HG03175 (cell line): ENCODE data around the gene NHS.

Experiments used
- ATAC-seq: cut with Tn5 transposase; IDR thresholded peaks from one replicate; pipeline ENCODE4 v1.9.1; 2021; ENCODE audit warnings: mild to moderate bottlenecking, moderate library complexity; ENCODE audit not compliant: unreplicated experiment

NHS gene

DNA sequence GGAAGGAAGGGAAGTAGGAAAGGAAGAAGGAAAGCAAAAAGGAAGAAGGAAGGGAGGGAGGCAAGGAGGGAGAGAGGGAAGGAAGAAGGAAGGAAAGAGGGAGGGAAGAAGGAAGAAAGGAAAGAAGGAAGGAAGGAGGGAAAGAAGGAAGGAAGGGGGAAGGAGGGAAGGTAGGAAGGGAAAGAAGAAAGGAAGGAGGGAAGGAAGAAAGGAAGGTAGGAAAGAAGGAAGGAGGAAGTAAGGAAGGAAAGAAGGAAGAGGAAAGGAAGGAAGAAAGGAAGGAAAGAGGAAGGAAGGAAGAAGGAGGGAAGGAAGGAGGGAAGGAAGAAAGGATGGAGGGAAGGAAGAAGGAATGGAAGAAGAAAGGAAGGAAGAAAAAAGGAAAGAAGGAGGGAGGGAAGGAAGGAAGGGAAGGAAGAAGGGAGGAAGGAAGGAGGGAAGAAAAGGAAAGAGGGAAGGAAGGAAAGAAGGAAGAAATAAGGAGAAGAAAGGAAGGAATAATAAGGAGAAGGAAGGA lies 343.7 kb downstream of the NHS start:
- ATAC-seq = no peak

DNA sequence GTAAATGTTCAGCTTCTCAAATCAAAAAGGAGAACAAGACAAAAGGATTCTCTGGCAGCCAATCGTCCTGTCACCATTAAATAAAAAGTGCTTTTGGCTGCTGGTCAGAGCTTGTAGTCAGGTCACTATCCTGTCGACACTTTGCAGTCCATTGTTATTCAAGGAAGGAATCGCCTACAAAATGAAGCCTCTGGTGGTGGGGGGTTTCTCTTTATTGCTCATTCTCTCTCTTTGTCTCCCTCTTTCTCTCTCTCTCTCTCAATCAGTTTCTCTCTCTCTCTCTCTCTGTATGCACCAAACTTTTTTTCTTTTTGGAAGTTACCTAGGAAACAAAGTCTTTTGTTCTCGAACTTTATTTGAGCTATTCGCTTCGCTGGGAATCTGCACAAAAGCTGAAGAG lies 344.7 kb downstream of the NHS start:
- ATAC-seq = no peak

- ATAC-seq = no peak
Observed at GRCh38 chrX:17721715-17722114, 346.7 kb downstream of the NHS start.

- ATAC-seq = no peak
Observed at GRCh38 chrX:17725181-17725580, 350.2 kb downstream of the NHS start.

DNA sequence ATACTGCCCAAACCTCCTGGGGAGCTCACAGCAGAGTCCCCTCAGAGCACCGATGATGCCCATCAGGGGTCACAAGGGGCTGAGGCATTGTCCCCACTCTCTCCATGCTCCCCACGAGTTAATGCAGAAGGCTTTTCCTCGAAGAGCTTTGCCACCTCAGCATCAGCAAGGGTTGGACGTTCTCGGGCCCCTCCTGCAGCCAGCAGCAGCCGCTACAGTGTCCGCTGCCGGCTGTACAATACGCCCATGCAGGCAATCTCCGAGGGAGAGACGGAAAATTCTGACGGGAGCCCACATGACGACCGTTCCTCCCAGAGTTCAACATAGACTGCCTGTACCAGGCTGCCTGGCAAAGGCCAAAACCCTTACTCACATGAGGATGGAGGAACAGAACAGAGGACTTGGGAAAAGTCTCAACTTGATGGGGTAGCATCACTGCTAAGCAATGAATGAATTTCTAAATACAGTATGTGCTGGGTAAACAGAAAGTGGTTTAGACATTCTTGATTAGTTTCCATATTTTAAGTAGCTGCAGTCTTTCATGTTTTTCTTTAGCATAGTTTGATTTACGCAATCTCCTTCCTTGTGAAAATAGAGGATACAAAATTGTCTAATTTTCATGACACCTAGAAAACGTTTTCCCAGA lies 357.3 kb downstream of the NHS start:
- ATAC-seq = no peak

- ATAC-seq = no peak
Observed at GRCh38 chrX:17735406-17735805, 360.4 kb downstream of the NHS start.

DNA sequence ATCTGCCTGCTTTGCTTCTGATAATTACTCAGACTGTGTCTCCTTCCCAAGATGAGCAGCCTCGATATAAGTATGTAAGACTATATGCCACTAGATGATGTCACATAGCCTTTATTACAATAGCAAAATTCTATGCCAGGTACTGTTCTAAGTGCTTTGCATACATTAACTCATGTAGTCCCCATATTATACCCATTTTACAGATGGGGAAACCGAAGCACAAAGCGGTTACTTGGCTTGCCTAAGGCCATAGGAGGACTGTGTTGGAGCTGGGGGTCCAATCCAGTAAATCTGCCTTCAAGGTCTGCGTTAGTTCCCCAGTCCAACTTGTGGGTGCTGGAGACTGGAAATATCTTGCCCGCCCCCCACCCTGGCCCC lies 361.5 kb downstream of the NHS start:
- ATAC-seq = no peak

GRCh38 chrX:17736856-17737709 lies 362.1 kb downstream of the NHS start, which contains the start of gene SCML1:
Gene SCML1, plus strand, starts transcription at chrX:17737493. Its CDS starts 6,694 bp downstream, at chrX:17744187.
- peak; percentile 69 for ATAC-seq

GRCh38 chrX:17737710-17737985 lies 362.6 kb downstream of the NHS start:
- peak; percentile 2 for ATAC-seq

- ATAC-seq = no peak
Observed at GRCh38 chrX:17737986-17738713, 363.1 kb downstream of the NHS start.

GRCh38 chrX:17738737-17739535 lies 363.9 kb downstream of the NHS start:
- ATAC-seq = no peak

DNA sequence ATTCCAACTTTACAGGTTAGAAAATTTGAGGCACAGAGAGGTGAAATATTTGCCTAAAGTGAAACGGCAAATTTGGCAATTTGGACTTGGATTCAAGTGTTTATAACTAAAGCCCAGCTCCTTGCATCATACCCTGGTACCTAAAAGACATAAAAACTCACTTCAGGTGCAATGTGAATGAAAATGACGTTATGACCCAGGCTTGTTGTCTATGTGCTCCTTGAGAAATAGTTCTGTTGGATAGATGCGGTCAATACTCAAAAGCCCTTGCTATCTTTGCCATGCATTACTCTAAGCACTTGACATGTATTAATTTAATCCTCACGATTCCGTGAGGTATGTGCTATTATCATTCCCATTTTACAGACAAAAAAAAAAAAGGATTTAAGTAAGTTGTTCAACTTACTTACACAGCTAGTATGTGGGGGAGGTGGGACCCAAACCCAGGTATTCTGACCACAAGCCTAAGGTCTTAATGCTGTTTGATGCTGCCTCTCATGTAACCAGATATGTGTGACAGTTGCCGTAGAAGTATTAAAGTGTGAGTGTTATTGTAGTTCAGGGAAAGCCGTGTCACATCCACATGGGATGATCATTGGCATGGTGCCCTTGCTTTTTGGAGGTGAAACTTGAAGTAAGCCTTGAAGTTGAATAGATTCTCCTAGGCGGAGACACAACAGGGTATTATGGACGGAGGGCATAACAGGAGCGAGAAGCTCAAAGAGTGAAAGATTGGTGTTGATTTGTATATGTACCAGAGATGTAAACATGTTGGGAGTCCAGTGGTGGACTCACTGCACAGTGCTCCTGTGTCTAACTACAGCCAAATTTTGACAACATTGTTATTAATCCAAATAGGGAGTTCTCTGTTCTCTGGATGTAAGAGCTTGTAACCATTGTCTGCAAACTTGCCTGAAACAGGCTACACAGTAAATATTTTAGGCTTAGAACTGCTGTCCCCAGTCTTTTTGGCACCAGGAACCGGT lies 365.4 kb downstream of the NHS start:
- ATAC-seq = no peak

DNA sequence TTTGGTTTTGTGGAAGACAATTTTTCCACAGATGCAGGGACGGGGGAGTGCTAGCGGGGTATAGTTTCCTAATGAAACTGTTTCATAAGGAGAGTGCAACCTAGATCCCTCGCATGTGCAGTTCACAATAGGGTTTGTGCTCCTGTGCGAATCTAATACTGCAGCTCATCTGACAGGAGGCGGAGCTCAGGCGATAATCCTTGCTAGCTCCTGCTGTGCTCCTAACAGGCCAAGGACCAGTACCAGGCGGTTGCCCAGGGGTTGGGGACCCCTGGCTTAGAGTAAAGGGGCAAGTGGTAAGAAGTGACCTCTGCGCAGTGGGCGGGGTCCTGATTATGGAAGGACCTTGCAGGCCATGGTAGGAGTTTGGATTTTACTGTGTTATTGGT lies 366.1 kb downstream of the NHS start:
- no peak for ATAC-seq

DNA sequence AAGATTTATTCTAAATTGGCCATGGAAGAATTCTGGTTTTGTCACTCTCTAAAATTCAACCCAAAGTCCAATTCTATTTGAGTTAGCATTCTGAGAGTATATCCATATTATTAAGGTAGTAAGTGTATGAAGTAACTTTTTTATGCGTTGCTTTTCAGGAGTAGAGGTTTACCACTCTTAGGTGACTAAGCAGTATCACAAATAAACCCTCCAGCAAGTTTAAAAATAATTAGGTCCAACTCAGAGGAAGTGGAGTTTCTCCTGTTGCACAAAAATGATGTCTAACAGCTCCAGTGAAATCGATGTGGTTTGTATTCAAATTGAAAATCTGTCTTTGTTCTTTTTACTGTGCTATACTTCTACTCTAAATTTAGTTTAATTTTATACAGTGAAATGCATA lies 368.9 kb downstream of the NHS start:
- no peak for ATAC-seq

- ATAC-seq = no peak
Observed at GRCh38 chrX:17744896-17745523, 370.0 kb downstream of the NHS start.

GRCh38 chrX:17747692-17748091 lies 372.7 kb downstream of the NHS start:
- ATAC-seq = no peak

GRCh38 chrX:17748684-17749083 lies 373.7 kb downstream of the NHS start:
- no peak for ATAC-seq

GRCh38 chrX:17750436-17750835 lies 375.4 kb downstream of the NHS start:
- ATAC-seq = no peak

GRCh38 chrX:17758382-17758781 lies 383.4 kb downstream of the NHS start:
- peak; percentile 95 for ATAC-seq
